ENCODE data around the gene GDAP2.

Gene GDAP2, protein sequence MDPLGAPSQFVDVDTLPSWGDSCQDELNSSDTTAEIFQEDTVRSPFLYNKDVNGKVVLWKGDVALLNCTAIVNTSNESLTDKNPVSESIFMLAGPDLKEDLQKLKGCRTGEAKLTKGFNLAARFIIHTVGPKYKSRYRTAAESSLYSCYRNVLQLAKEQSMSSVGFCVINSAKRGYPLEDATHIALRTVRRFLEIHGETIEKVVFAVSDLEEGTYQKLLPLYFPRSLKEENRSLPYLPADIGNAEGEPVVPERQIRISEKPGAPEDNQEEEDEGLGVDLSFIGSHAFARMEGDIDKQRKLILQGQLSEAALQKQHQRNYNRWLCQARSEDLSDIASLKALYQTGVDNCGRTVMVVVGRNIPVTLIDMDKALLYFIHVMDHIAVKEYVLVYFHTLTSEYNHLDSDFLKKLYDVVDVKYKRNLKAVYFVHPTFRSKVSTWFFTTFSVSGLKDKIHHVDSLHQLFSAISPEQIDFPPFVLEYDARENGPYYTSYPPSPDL

GRCh38 chr1:117929343-117930172, at the start of gene GDAP2, which contains the start of gene WDR3:
TSS of gene GDAP2 (minus strand) at chr1:117929621. CDS start at chr1:117920357, 9,264 bp downstream.
TSS of gene WDR3 (plus strand) at chr1:117929739. CDS start at chr1:117933320, 3,581 bp downstream.
- ChIA-PET POLR2A (ENCODE audit: low non-redundant PET) (interaction anchor here (0.5 kb wide), 1 partner anchor 819 kb away, joined by 4 read pairs; no protein-coding TSS in a partner anchor), CTCF (interaction anchor here (0.6 to 1.0 kb wide), 3 partner anchors 34 to 483 kb away, joined by 3 to 4 read pairs (median 3); no protein-coding TSS in a partner anchor)
- TF ChIP-seq, protein P1, sequence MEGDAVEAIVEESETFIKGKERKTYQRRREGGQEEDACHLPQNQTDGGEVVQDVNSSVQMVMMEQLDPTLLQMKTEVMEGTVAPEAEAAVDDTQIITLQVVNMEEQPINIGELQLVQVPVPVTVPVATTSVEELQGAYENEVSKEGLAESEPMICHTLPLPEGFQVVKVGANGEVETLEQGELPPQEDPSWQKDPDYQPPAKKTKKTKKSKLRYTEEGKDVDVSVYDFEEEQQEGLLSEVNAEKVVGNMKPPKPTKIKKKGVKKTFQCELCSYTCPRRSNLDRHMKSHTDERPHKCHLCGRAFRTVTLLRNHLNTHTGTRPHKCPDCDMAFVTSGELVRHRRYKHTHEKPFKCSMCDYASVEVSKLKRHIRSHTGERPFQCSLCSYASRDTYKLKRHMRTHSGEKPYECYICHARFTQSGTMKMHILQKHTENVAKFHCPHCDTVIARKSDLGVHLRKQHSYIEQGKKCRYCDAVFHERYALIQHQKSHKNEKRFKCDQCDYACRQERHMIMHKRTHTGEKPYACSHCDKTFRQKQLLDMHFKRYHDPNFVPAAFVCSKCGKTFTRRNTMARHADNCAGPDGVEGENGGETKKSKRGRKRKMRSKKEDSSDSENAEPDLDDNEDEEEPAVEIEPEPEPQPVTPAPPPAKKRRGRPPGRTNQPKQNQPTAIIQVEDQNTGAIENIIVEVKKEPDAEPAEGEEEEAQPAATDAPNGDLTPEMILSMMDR (conservative IDR thresholded peaks at IDR 0.05; ENCODE audit: low read depth) = no peak
- peak within 1 kb of the TSS; percentile 83 for H3K27ac ChIP-seq
- peak; percentile 95 for DNase-seq (ENCODE audit: low spot score)

- TF ChIP-seq, protein P1 (conservative IDR thresholded peaks at IDR 0.05; ENCODE audit: low read depth) = no peak
- POLR2A ChIA-PET (ENCODE audit: low non-redundant PET) = no interaction called here
- no peak for DNase-seq (ENCODE audit: low spot score)
- CTCF ChIA-PET = interaction anchor here (0.6 kb wide), 3 partner anchors 14 to 1250 kb away, joined by 3 read pairs; no protein-coding TSS in a partner anchor
- H3K27ac ChIP-seq = no peak overlapping the region
These were observed 47.0 kb upstream of the GDAP2 start for GRCh38 chr1:117976381-117976780.

GRCh38 chr1:117971777-117972176, 42.4 kb upstream of the GDAP2 start:
- TF ChIP-seq, protein P1 (conservative IDR thresholded peaks at IDR 0.05; ENCODE audit: low read depth) = no peak
- H3K27ac ChIP-seq = no peak overlapping the region
- no peak for DNase-seq (ENCODE audit: low spot score)
- ChIA-PET CTCF (no interaction called here), POLR2A (ENCODE audit: low non-redundant PET) (no interaction called here)

DNA sequence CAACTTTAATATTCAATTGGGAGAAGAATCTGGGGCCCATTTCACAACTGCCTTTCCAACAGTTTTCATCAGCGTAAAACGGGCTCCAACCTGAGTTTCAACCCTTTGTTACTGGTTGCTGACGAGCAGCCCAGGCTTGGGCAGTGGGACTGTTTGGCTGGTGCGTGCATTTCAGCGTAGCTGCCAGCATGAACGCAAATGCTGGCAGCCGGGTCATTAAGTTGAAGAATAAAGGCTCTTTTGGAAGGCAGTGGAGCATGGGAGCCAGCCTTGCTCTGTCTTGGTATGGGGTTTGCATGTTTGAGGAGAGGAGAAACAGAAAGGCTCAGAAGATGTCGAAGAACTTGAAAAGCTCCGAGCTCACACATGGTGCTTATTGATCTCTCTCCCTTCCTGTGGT, 40.8 kb upstream of the GDAP2 start:
- TF ChIP-seq, protein P1 (conservative IDR thresholded peaks at IDR 0.05; ENCODE audit: low read depth) = no peak
- no peak for DNase-seq (ENCODE audit: low spot score)
- CTCF ChIA-PET = no interaction called here
- POLR2A ChIA-PET (ENCODE audit: low non-redundant PET) = no interaction called here
- H3K27ac ChIP-seq = no peak overlapping the region

- CTCF ChIA-PET = no interaction called here
- TF ChIP-seq, protein P1 (conservative IDR thresholded peaks at IDR 0.05; ENCODE audit: low read depth) = no peak
- no peak overlapping the region for H3K27ac ChIP-seq
- POLR2A ChIA-PET (ENCODE audit: low non-redundant PET) = no interaction called here
- peak; percentile 26 for DNase-seq (ENCODE audit: low spot score)
These were observed 38.5 kb upstream of the GDAP2 start for GRCh38 chr1:117967881-117968280.

DNA sequence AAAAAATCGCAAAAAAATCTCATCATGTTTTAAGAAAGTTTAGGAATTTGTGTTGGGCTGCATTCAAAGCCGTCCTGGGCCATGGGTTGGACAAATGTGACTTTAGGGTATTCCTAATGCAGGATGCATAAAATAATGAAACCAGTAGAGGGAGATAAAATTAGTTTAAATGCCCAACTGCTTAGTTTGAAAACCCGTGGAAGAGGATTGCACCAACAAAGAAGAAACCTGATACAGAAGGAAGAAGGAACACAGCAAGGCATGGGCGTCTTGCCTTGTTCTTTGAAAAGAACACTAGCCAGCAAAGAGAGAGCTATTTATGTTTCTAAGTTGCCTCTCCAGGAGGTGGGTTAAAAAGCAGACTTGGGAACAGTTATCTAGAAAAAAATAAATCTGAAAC, 38.1 kb upstream of the GDAP2 start:
- POLR2A ChIA-PET (ENCODE audit: low non-redundant PET) = no interaction called here
- H3K27ac ChIP-seq = no peak overlapping the region
- CTCF ChIA-PET = no interaction called here
- TF ChIP-seq, protein P1 (conservative IDR thresholded peaks at IDR 0.05; ENCODE audit: low read depth) = 0 out of 2 replicates have a peak, but pooled peaks have one; percentile 12
- DNase-seq (ENCODE audit: low spot score) = peak; percentile 28

Data from RWPE1 (cell line).